Measurements from ENCODE around the gene MYLK. TPM values are rescaled to one million over a fixed set of nuclear protein-coding genes. Genes with fewer than 3 reads are reported as not detected.

Gene MYLK
- total and polyA plus RNA-seq, 2 donors (not counting 1 experiment from before 2014, with no cell fraction given), result 0.51 TPM; not detected in 1

GRCh38 chr3:123571973-123572365 lies 312.2 kb downstream of the MYLK start:
- no peaks in the 10 kb centered on the region for H3K27me3 ChIP-seq (replicated peaks in 1 of 4; ENCODE audit: control extremely low read depth in 1 of 4, control insufficient read depth in 3 of 4, insufficient read depth in 4 of 4, low read length in 3 of 4)
- no peaks in the 10 kb centered on the region for H3K9me3 Mint-ChIP-seq (ENCODE audit: insufficient read depth)
- peaks cover 0 to 9% of the 10 kb centered on the region in 2 experiments for H3K36me3 ChIP-seq (replicated peaks in 1 of 2; ENCODE audit: control extremely low read depth in 1 of 2, control insufficient read depth in 1 of 2, extremely low read depth in 1 of 2, insufficient read depth in 2 of 2, low read length in 1 of 2)
- peaks cover 5% of the 10 kb centered on the region for H4K20me1 ChIP-seq (ENCODE audit: control insufficient read depth, insufficient read depth, low read length, poor library complexity, severe bottlenecking)
- H3K9ac ChIP-seq (ENCODE audit: low read length), result no peak overlapping the region
- H3K9me3 ChIP-seq (ENCODE audit: control extremely low read depth in 1 of 3, control insufficient read depth in 2 of 3, insufficient read depth in 1 of 3, low read length in 2 of 3), result no peaks in the 10 kb centered on the region
- H3K4me3 Mint-ChIP-seq, result no peak overlapping the region
- H3K27me3 Mint-ChIP-seq, result no peaks in the 10 kb centered on the region
- no peak overlapping the region for H3K27ac ChIP-seq (ENCODE audit: low read length in 2 of 2)
- intact Hi-C loops (cut with micrococcal nuclease), result no loop called here
- peaks cover 24 to 29% of the 10 kb centered on the region in 2 donors for H3K4me1 ChIP-seq (ENCODE audit: control insufficient read depth in 2 of 2, insufficient read depth in 2 of 2, low read length in 2 of 2)
- H3K27ac Mint-ChIP-seq, result no peak overlapping the region
- POLR2A ChIA-PET, result no interaction called here
- no peak overlapping the region for H3K4me3 ChIP-seq (ENCODE audit: control extremely low read depth in 1 of 5, extremely low read depth in 1 of 5, insufficient read depth in 1 of 5, low read depth in 2 of 5, low read length in 4 of 5)
- ATAC-seq (ENCODE audit: low read depth) (no peak), DNase-seq (no peak)
- H3K4me1 Mint-ChIP-seq, result peaks cover 39% of the 10 kb centered on the region
- no peak for TF ChIP-seq EZH2 (IDR thresholded peaks at IDR 0.05; ENCODE audit: borderline replicate concordance, insufficient read depth, low read depth, low read length, poor library complexity, severe bottlenecking)
- TF ChIP-seq, protein P1, sequence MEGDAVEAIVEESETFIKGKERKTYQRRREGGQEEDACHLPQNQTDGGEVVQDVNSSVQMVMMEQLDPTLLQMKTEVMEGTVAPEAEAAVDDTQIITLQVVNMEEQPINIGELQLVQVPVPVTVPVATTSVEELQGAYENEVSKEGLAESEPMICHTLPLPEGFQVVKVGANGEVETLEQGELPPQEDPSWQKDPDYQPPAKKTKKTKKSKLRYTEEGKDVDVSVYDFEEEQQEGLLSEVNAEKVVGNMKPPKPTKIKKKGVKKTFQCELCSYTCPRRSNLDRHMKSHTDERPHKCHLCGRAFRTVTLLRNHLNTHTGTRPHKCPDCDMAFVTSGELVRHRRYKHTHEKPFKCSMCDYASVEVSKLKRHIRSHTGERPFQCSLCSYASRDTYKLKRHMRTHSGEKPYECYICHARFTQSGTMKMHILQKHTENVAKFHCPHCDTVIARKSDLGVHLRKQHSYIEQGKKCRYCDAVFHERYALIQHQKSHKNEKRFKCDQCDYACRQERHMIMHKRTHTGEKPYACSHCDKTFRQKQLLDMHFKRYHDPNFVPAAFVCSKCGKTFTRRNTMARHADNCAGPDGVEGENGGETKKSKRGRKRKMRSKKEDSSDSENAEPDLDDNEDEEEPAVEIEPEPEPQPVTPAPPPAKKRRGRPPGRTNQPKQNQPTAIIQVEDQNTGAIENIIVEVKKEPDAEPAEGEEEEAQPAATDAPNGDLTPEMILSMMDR (IDR thresholded peaks at IDR 0.05), result no peak
- H3K4me2 ChIP-seq (replicated peaks; ENCODE audit: low read depth, low read length, poor library complexity, severe bottlenecking), result no peak overlapping the region
- peaks cover 38% of the 10 kb centered on the region for H3K79me2 ChIP-seq (ENCODE audit: control insufficient read depth, insufficient read depth, low read length)
- no CpG with 5 or more reads among the region's 2 CpGs for WGBS (ENCODE audit: insufficient coverage)
- no peak overlapping the region for H2AFZ ChIP-seq (ENCODE audit: insufficient read depth, low read depth, low read length, poor library complexity, severe bottlenecking)
- CTCF ChIA-PET, result interaction anchor here (0.8 to 3.8 kb wide), 2 partner anchors 10 to 12 kb away, joined by 3 to 31 read pairs; no protein-coding TSS in a partner anchor

DNA sequence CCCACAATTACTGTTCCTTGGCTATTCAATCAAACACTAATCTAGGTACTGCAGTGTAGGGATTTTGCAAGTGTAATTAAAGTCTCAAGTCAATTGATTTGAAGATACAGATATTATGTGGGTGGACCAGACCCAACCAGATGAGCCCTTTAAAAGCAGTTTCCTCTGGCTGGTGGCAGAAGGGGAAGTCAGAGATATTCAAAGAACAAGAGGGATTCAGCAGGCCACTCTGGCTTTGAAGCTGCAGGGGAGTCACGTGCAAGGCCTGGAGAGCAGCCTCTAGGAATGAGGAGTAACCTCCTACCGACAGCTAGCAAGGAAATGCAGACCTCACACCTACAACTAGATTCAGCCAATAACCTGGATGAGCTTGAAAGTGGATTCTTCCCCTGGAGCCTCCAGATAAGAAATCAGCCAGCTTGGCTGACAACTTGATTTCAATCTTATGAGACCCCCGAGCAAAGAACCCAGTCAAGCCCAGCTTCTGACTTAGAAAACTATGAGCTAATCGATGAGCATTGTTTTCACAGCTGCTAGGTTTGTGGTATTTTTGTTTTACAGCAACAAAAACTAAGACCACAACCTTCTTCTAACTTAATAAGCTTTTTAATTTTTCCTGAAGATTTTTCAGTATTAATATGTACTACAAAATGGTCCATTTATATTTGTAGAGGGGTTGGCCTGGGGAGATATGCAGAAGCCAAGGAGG lies 312.7 kb downstream of the MYLK start:
- Histone ChIP-seq H3K9ac (ENCODE audit: low read length) (no peak overlapping the region), H3K4me1 (ENCODE audit: control insufficient read depth in 2 of 2, insufficient read depth in 2 of 2, low read length in 2 of 2) (peaks cover 19 to 24% of the 10 kb centered on the region in 2 donors), H3K27me3 (replicated peaks in 1 of 4; ENCODE audit: control extremely low read depth in 1 of 4, control insufficient read depth in 3 of 4, insufficient read depth in 4 of 4, low read length in 3 of 4) (no peaks in the 10 kb centered on the region), H2AFZ (ENCODE audit: insufficient read depth, low read depth, low read length, poor library complexity, severe bottlenecking) (no peak overlapping the region), H3K27ac (ENCODE audit: low read length in 2 of 2) (no peak overlapping the region), H4K20me1 (ENCODE audit: control insufficient read depth, insufficient read depth, low read length, poor library complexity, severe bottlenecking) (peaks cover 5% of the 10 kb centered on the region), H3K9me3 (ENCODE audit: control extremely low read depth in 1 of 3, control insufficient read depth in 2 of 3, insufficient read depth in 1 of 3, low read length in 2 of 3) (no peaks in the 10 kb centered on the region), H3K4me3 (ENCODE audit: control extremely low read depth in 1 of 5, extremely low read depth in 1 of 5, insufficient read depth in 1 of 5, low read depth in 2 of 5, low read length in 4 of 5) (no peak overlapping the region), H3K4me2 (replicated peaks; ENCODE audit: low read depth, low read length, poor library complexity, severe bottlenecking) (no peak overlapping the region), H3K79me2 (ENCODE audit: control insufficient read depth, insufficient read depth, low read length) (peaks cover 41% of the 10 kb centered on the region), H3K36me3 (replicated peaks in 1 of 2; ENCODE audit: control extremely low read depth in 1 of 2, control insufficient read depth in 1 of 2, extremely low read depth in 1 of 2, insufficient read depth in 2 of 2, low read length in 1 of 2) (peaks cover 0 to 9% of the 10 kb centered on the region in 2 experiments)
- H3K27me3 Mint-ChIP-seq, result no peaks in the 10 kb centered on the region
- POLR2A ChIA-PET, result no interaction called here
- intact Hi-C loops (cut with micrococcal nuclease), result no loop called here
- H3K27ac Mint-ChIP-seq, result no peak overlapping the region
- TF ChIP-seq, protein P1 (IDR thresholded peaks at IDR 0.05), result no peak
- no peak for TF ChIP-seq EZH2 (IDR thresholded peaks at IDR 0.05; ENCODE audit: borderline replicate concordance, insufficient read depth, low read depth, low read length, poor library complexity, severe bottlenecking)
- H3K4me3 Mint-ChIP-seq, result no peak overlapping the region
- WGBS (ENCODE audit: insufficient coverage), result no CpG with 5 or more reads among the region's 4 CpGs
- peaks cover 33% of the 10 kb centered on the region for H3K4me1 Mint-ChIP-seq
- no peak for ATAC-seq (ENCODE audit: low read depth)
- CTCF ChIA-PET, result interaction anchor here (0.8 to 3.8 kb wide), 2 partner anchors 11 kb away, joined by 3 to 31 read pairs; no protein-coding TSS in a partner anchor
- no peak for DNase-seq
- H3K9me3 Mint-ChIP-seq (ENCODE audit: insufficient read depth), result no peaks in the 10 kb centered on the region

Data from B cell (primary cell).